ENCODE data around the gene GOLGA7B.
A peak's percentile ranks its signal among the peaks of the same experiment; 100 is the strongest.

Gene GOLGA7B

GRCh38 chr10:97849687-97850402 is at the start of gene GOLGA7B:
TSS of gene GOLGA7B (plus strand) at chr10:97849843. CDS start at chr10:97850304, 461 bp downstream.
- peak in 1 of 2 experiments; percentile 12 for DNase-seq

GRCh38 chr10:97800474-97800873 is 49.2 kb upstream of the GOLGA7B start:
- no peak for DNase-seq

- DNase-seq, result no peak
These were observed 48.2 kb upstream of the GOLGA7B start for GRCh38 chr10:97801422-97801821.

- DNase-seq, result no peak
These were observed 44.4 kb upstream of the GOLGA7B start for GRCh38 chr10:97805096-97805884.

GRCh38 chr10:97805949-97806348 is 43.7 kb upstream of the GOLGA7B start:
- no peak for DNase-seq

GRCh38 chr10:97810446-97810845 is 39.2 kb upstream of the GOLGA7B start:
- DNase-seq, result no peak

- no peak for DNase-seq
These were observed 37.7 kb upstream of the GOLGA7B start for GRCh38 chr10:97811958-97812357.

GRCh38 chr10:97812696-97813095 is 36.9 kb upstream of the GOLGA7B start:
- no peak for DNase-seq

- DNase-seq, result no peak
These were observed 36.3 kb upstream of the GOLGA7B start for GRCh38 chr10:97813311-97813710.

GRCh38 chr10:97814996-97815395 is 34.6 kb upstream of the GOLGA7B start:
- no peak for DNase-seq

- no peak for DNase-seq
These were observed 33.0 kb upstream of the GOLGA7B start for GRCh38 chr10:97816609-97817008.

- no peak for DNase-seq
These were observed 31.1 kb upstream of the GOLGA7B start for GRCh38 chr10:97818572-97818971.

- DNase-seq, result no peak
These were observed 29.4 kb upstream of the GOLGA7B start for GRCh38 chr10:97820096-97820704.

- DNase-seq, result no peak
These were observed 28.2 kb upstream of the GOLGA7B start for GRCh38 chr10:97821308-97822038.

- no peak for DNase-seq
These were observed 27.4 kb upstream of the GOLGA7B start for GRCh38 chr10:97822261-97822687.

GRCh38 chr10:97823734-97824133 is 25.9 kb upstream of the GOLGA7B start:
- no peak for DNase-seq

GRCh38 chr10:97825020-97825760 is 24.5 kb upstream of the GOLGA7B start:
- no peak for DNase-seq

GRCh38 chr10:97826892-97827291 is 22.8 kb upstream of the GOLGA7B start:
- DNase-seq, result no peak

GRCh38 chr10:97827702-97828291 is 21.8 kb upstream of the GOLGA7B start:
- no peak for DNase-seq

- no peak for DNase-seq
These were observed 20.9 kb upstream of the GOLGA7B start for GRCh38 chr10:97828721-97829120.

GRCh38 chr10:97830064-97830463 is 19.6 kb upstream of the GOLGA7B start:
- peak; percentile 28 to 58 for DNase-seq

GRCh38 chr10:97831259-97831658 is 18.4 kb upstream of the GOLGA7B start:
- no peak for DNase-seq

All from NCI-H187 (cell line).